ENCODE measurements around the gene UBE2C. TPM values are rescaled to one million over a fixed set of nuclear protein-coding genes. Genes with fewer than 3 reads are reported as not detected.

UBE2C gene
- total and polyA plus RNA-seq, 2 of the 8 experiments (the other 6 are each of a cell fraction or from before 2014, with no cell fraction given) = 243 to 326 TPM

DNA sequence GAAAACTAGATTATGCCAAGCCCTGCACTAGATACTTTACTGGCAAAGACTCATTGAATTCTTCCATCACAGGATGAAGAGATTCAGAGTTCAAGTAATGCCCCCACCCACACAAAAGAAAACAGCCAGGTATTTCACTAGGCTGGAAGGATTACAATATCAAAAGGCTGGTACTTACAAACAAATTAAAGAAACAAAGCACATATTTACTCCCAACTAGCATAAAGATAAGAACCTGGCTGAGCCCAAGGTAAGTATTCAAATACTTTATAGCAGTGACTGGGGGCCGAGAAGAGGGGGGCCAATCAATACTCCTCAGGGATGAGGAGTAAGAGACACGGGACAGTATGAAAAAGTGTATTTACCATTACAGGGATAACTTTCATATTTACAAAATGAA is 41.0 kb downstream of the UBE2C start (continued):
- TF ChIP-seq, protein P1, sequence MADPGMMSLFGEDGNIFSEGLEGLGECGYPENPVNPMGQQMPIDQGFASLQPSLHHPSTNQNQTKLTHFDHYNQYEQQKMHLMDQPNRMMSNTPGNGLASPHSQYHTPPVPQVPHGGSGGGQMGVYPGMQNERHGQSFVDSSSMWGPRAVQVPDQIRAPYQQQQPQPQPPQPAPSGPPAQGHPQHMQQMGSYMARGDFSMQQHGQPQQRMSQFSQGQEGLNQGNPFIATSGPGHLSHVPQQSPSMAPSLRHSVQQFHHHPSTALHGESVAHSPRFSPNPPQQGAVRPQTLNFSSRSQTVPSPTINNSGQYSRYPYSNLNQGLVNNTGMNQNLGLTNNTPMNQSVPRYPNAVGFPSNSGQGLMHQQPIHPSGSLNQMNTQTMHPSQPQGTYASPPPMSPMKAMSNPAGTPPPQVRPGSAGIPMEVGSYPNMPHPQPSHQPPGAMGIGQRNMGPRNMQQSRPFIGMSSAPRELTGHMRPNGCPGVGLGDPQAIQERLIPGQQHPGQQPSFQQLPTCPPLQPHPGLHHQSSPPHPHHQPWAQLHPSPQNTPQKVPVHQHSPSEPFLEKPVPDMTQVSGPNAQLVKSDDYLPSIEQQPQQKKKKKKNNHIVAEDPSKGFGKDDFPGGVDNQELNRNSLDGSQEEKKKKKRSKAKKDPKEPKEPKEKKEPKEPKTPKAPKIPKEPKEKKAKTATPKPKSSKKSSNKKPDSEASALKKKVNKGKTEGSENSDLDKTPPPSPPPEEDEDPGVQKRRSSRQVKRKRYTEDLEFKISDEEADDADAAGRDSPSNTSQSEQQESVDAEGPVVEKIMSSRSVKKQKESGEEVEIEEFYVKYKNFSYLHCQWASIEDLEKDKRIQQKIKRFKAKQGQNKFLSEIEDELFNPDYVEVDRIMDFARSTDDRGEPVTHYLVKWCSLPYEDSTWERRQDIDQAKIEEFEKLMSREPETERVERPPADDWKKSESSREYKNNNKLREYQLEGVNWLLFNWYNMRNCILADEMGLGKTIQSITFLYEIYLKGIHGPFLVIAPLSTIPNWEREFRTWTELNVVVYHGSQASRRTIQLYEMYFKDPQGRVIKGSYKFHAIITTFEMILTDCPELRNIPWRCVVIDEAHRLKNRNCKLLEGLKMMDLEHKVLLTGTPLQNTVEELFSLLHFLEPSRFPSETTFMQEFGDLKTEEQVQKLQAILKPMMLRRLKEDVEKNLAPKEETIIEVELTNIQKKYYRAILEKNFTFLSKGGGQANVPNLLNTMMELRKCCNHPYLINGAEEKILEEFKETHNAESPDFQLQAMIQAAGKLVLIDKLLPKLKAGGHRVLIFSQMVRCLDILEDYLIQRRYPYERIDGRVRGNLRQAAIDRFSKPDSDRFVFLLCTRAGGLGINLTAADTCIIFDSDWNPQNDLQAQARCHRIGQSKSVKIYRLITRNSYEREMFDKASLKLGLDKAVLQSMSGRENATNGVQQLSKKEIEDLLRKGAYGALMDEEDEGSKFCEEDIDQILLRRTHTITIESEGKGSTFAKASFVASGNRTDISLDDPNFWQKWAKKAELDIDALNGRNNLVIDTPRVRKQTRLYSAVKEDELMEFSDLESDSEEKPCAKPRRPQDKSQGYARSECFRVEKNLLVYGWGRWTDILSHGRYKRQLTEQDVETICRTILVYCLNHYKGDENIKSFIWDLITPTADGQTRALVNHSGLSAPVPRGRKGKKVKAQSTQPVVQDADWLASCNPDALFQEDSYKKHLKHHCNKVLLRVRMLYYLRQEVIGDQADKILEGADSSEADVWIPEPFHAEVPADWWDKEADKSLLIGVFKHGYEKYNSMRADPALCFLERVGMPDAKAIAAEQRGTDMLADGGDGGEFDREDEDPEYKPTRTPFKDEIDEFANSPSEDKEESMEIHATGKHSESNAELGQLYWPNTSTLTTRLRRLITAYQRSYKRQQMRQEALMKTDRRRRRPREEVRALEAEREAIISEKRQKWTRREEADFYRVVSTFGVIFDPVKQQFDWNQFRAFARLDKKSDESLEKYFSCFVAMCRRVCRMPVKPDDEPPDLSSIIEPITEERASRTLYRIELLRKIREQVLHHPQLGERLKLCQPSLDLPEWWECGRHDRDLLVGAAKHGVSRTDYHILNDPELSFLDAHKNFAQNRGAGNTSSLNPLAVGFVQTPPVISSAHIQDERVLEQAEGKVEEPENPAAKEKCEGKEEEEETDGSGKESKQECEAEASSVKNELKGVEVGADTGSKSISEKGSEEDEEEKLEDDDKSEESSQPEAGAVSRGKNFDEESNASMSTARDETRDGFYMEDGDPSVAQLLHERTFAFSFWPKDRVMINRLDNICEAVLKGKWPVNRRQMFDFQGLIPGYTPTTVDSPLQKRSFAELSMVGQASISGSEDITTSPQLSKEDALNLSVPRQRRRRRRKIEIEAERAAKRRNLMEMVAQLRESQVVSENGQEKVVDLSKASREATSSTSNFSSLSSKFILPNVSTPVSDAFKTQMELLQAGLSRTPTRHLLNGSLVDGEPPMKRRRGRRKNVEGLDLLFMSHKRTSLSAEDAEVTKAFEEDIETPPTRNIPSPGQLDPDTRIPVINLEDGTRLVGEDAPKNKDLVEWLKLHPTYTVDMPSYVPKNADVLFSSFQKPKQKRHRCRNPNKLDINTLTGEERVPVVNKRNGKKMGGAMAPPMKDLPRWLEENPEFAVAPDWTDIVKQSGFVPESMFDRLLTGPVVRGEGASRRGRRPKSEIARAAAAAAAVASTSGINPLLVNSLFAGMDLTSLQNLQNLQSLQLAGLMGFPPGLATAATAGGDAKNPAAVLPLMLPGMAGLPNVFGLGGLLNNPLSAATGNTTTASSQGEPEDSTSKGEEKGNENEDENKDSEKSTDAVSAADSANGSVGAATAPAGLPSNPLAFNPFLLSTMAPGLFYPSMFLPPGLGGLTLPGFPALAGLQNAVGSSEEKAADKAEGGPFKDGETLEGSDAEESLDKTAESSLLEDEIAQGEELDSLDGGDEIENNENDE (IDR thresholded peaks at IDR 0.05; ENCODE audit: insufficient replicate concordance, low read length) = peak; percentile 82
- TF ChIP-seq POU5F1 (IDR thresholded peaks at IDR 0.05; ENCODE audit: low read depth, low read length) = no peak

All from H1 (cell line).